ENCODE measurements around the gene NTM. TPM values are rescaled to one million over a fixed set of nuclear protein-coding genes. Genes with fewer than 3 reads are reported as not detected.

Gene NTM
- total and polyA plus RNA-seq, 2 experiments from 2014 or later: 25.9 to 49.0 TPM

DNA sequence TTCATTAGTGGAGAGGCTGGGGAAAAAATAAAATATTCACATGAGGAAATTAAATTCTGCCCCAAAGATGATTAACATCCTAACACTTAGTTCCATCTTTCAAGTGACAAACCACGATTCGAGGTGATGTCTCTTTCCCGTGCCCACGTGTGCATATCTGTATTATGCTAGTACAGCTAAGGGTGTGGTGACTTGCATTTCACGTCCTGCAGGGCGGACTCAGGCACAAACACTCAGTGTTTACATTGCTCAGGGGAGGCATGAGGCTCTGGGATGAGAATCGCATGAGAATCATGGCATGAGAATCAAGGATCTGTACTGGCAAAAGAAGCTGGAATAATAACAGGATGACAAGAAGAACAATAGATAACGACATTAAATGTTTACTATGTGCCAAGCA, 179.4 kb downstream of the NTM start:
- DNase-seq: no peak
- WGBS, 2 experiments (ENCODE audit: low coverage in 1 of 2, low lambda C conversion rate in 2 of 2, missing lambda C conversion rate in 2 of 2): 27 to 36% methylated on average over 8 of the region's 8 CpGs
- no peak overlapping the region for H3K9ac ChIP-seq
- H4K20me1 ChIP-seq (ENCODE audit: insufficient read depth): no peaks in the 10 kb centered on the region
- no peak overlapping the region for H3K4me2 ChIP-seq (ENCODE audit: unreplicated experiment)
- H2AFZ ChIP-seq: no peak overlapping the region
- H3K4me3 ChIP-seq: no peak overlapping the region
- TF ChIP-seq EZH2phosphoT487 (IDR thresholded peaks at IDR 0.05; ENCODE audit: insufficient read depth, low read depth) (no peak), EZH2 (IDR thresholded peaks at IDR 0.05; ENCODE audit: insufficient read depth, poor library complexity, severe bottlenecking) (no peak)
- H3K9me2 ChIP-seq (ENCODE audit: insufficient read depth): no peaks in the 10 kb centered on the region
- H3K36me3 ChIP-seq (ENCODE audit: low read depth): no peaks in the 10 kb centered on the region
- no peaks in the 10 kb centered on the region for H3K79me2 ChIP-seq (ENCODE audit: insufficient read depth)
- no peaks in the 10 kb centered on the region for H3K9me3 ChIP-seq (ENCODE audit: low read depth)
- in situ Hi-C loops (cut with MboI): no loop called here
- H3K4me1 ChIP-seq (ENCODE audit: insufficient read depth): no peaks in the 10 kb centered on the region
- no peak overlapping the region for H3K27ac ChIP-seq
- H3F3A ChIP-seq (ENCODE audit: insufficient read depth): no peaks in the 10 kb centered on the region
- peaks cover 74% of the 10 kb centered on the region for H3K27me3 ChIP-seq (replicated peaks; ENCODE audit: insufficient read depth)

DNA sequence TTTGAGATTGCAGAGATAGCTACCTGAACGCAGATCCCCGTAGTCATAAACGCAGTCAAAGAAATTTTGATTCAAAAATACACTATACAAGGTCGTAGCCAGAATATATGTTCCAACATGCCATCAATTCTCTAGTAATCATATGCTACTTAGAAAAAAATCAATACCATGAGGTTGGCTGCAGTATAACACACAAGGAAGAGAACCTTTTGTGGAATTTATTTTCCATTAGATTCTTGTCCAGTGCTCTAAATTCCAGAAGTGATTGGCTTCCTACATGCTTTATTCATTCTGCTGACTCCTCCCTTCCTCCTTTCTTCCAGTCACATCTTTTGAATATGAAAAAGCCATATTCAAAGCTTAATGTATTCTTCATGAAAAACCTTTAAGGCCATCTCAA, 189.9 kb downstream of the NTM start:
- H3K9me2 ChIP-seq (ENCODE audit: insufficient read depth): no peaks in the 10 kb centered on the region
- DNase-seq: no peak
- TF ChIP-seq EZH2 (IDR thresholded peaks at IDR 0.05; ENCODE audit: insufficient read depth, poor library complexity, severe bottlenecking) (no peak), EZH2phosphoT487 (IDR thresholded peaks at IDR 0.05; ENCODE audit: insufficient read depth, low read depth) (no peak)
- no peaks in the 10 kb centered on the region for H3K36me3 ChIP-seq (ENCODE audit: low read depth)
- no peaks in the 10 kb centered on the region for H3K79me2 ChIP-seq (ENCODE audit: insufficient read depth)
- no peaks in the 10 kb centered on the region for H3K9me3 ChIP-seq (ENCODE audit: low read depth)
- H2AFZ ChIP-seq: no peak overlapping the region
- no peak overlapping the region for H3K4me2 ChIP-seq (ENCODE audit: unreplicated experiment)
- WGBS, 2 experiments (ENCODE audit: low coverage in 1 of 2, low lambda C conversion rate in 2 of 2, missing lambda C conversion rate in 2 of 2): 30 to 37% methylated on average over 4 of the region's 4 CpGs
- no peak overlapping the region for H3K9ac ChIP-seq
- H3K27me3 ChIP-seq (replicated peaks; ENCODE audit: insufficient read depth): peaks cover 41% of the 10 kb centered on the region
- no peak overlapping the region for H3K4me3 ChIP-seq
- no peaks in the 10 kb centered on the region for H3K4me1 ChIP-seq (ENCODE audit: insufficient read depth)
- H3K27ac ChIP-seq: no peak overlapping the region
- H4K20me1 ChIP-seq (ENCODE audit: insufficient read depth): no peaks in the 10 kb centered on the region
- H3F3A ChIP-seq (ENCODE audit: insufficient read depth): no peaks in the 10 kb centered on the region
- in situ Hi-C loops (cut with MboI): no loop called here

- peaks cover 43% of the 10 kb centered on the region for H3K27me3 ChIP-seq (replicated peaks; ENCODE audit: insufficient read depth)
- no peaks in the 10 kb centered on the region for H3K36me3 ChIP-seq (ENCODE audit: low read depth)
- WGBS, 2 experiments (ENCODE audit: low coverage in 1 of 2, low lambda C conversion rate in 2 of 2, missing lambda C conversion rate in 2 of 2): 20 to 24% methylated on average over 4 of the region's 4 CpGs
- no peak overlapping the region for H3K4me2 ChIP-seq (ENCODE audit: unreplicated experiment)
- DNase-seq: peak; percentile 55
- in situ Hi-C loops (cut with MboI): no loop called here
- no peaks in the 10 kb centered on the region for H3K9me3 ChIP-seq (ENCODE audit: low read depth)
- H3K4me1 ChIP-seq (ENCODE audit: insufficient read depth): no peaks in the 10 kb centered on the region
- TF ChIP-seq EZH2 (IDR thresholded peaks at IDR 0.05; ENCODE audit: insufficient read depth, poor library complexity, severe bottlenecking) (no peak), EZH2phosphoT487 (IDR thresholded peaks at IDR 0.05; ENCODE audit: insufficient read depth, low read depth) (no peak)
- no peak overlapping the region for H3K27ac ChIP-seq
- H4K20me1 ChIP-seq (ENCODE audit: insufficient read depth): no peaks in the 10 kb centered on the region
- H3K4me3 ChIP-seq: no peak overlapping the region
- H3K79me2 ChIP-seq (ENCODE audit: insufficient read depth): no peaks in the 10 kb centered on the region
- no peak overlapping the region for H2AFZ ChIP-seq
- H3K9me2 ChIP-seq (ENCODE audit: insufficient read depth): no peaks in the 10 kb centered on the region
- no peaks in the 10 kb centered on the region for H3F3A ChIP-seq (ENCODE audit: insufficient read depth)
- no peak overlapping the region for H3K9ac ChIP-seq
Measured at GRCh38 chr11:131561501-131561900, 191.1 kb downstream of the NTM start.

- no peaks in the 10 kb centered on the region for H3K4me1 ChIP-seq (ENCODE audit: insufficient read depth)
- no peak overlapping the region for H3K4me3 ChIP-seq
- no peaks in the 10 kb centered on the region for H3K9me2 ChIP-seq (ENCODE audit: insufficient read depth)
- H3K9ac ChIP-seq: no peak overlapping the region
- WGBS, 2 experiments (ENCODE audit: low coverage in 1 of 2, low lambda C conversion rate in 2 of 2, missing lambda C conversion rate in 2 of 2): 32 to 43% methylated on average over 5 of the region's 5 CpGs
- H3F3A ChIP-seq (ENCODE audit: insufficient read depth): no peaks in the 10 kb centered on the region
- H4K20me1 ChIP-seq (ENCODE audit: insufficient read depth): no peaks in the 10 kb centered on the region
- in situ Hi-C loops (cut with MboI): no loop called here
- no peak overlapping the region for H2AFZ ChIP-seq
- H3K27ac ChIP-seq: no peak overlapping the region
- DNase-seq: no peak
- no peaks in the 10 kb centered on the region for H3K79me2 ChIP-seq (ENCODE audit: insufficient read depth)
- H3K4me2 ChIP-seq (ENCODE audit: unreplicated experiment): no peak overlapping the region
- no peak for TF ChIP-seq EZH2phosphoT487 (IDR thresholded peaks at IDR 0.05; ENCODE audit: insufficient read depth, low read depth)
- TF ChIP-seq EZH2 (IDR thresholded peaks at IDR 0.05; ENCODE audit: insufficient read depth, poor library complexity, severe bottlenecking): no peak
- H3K27me3 ChIP-seq (replicated peaks; ENCODE audit: insufficient read depth): peaks cover 48% of the 10 kb centered on the region
- no peaks in the 10 kb centered on the region for H3K9me3 ChIP-seq (ENCODE audit: low read depth)
- H3K36me3 ChIP-seq (ENCODE audit: low read depth): no peaks in the 10 kb centered on the region
Measured at GRCh38 chr11:131561972-131562371, 191.6 kb downstream of the NTM start.

GRCh38 chr11:131568318-131568717, 197.9 kb downstream of the NTM start:
- no peaks in the 10 kb centered on the region for H4K20me1 ChIP-seq (ENCODE audit: insufficient read depth)
- no peaks in the 10 kb centered on the region for H3K4me1 ChIP-seq (ENCODE audit: insufficient read depth)
- H3K4me3 ChIP-seq: no peak overlapping the region
- no peaks in the 10 kb centered on the region for H3K9me3 ChIP-seq (ENCODE audit: low read depth)
- no peak overlapping the region for H3K27ac ChIP-seq
- peaks cover 57% of the 10 kb centered on the region for H3K27me3 ChIP-seq (replicated peaks; ENCODE audit: insufficient read depth)
- no peaks in the 10 kb centered on the region for H3K36me3 ChIP-seq (ENCODE audit: low read depth)
- no peak overlapping the region for H3K9ac ChIP-seq
- H3K79me2 ChIP-seq (ENCODE audit: insufficient read depth): no peaks in the 10 kb centered on the region
- in situ Hi-C loops (cut with MboI): no loop called here
- 17 to 32% methylated on average over 1 of the region's 1 CpG for WGBS, 2 experiments (ENCODE audit: low coverage in 1 of 2, low lambda C conversion rate in 2 of 2, missing lambda C conversion rate in 2 of 2)
- DNase-seq: no peak
- TF ChIP-seq EZH2phosphoT487 (IDR thresholded peaks at IDR 0.05; ENCODE audit: insufficient read depth, low read depth) (no peak), EZH2 (IDR thresholded peaks at IDR 0.05; ENCODE audit: insufficient read depth, poor library complexity, severe bottlenecking) (no peak)
- H3F3A ChIP-seq (ENCODE audit: insufficient read depth): no peaks in the 10 kb centered on the region
- no peak overlapping the region for H3K4me2 ChIP-seq (ENCODE audit: unreplicated experiment)
- H3K9me2 ChIP-seq (ENCODE audit: insufficient read depth): no peaks in the 10 kb centered on the region
- H2AFZ ChIP-seq: no peak overlapping the region

Data from GM23248 (cell line).